Epithelial cell of esophagus (primary cell): ENCODE measurements around the gene FAM50B.

Experiments
- DNase-seq: peaks from one replicate; pipeline ENCODE4 v3.0.0; 2010; ENCODE audit warnings: low read depth
- H3K4me3 ChIP-seq: 2 replicates; pipeline ENCODE4 v1.5.1; 2011; ENCODE audit warnings: mild to moderate bottlenecking, low read length, control low read depth
- CTCF ChIP-seq: IDR thresholded peaks from 2 replicates; pipeline ENCODE4 v1.5.1; 2011; ENCODE audit warnings: low read depth, mild to moderate bottlenecking, low read length, control low read depth, inconsistent platforms; ENCODE audit not compliant: insufficient read depth; ENCODE audit errors: missing control alignments

The FAM50B gene

GRCh38 chr6:3812596-3812995, 36.6 kb upstream of the FAM50B start:
- no peak overlapping the region for H3K4me3 ChIP-seq
- TF ChIP-seq CTCF = no peak
- DNase-seq = no peak

DNA sequence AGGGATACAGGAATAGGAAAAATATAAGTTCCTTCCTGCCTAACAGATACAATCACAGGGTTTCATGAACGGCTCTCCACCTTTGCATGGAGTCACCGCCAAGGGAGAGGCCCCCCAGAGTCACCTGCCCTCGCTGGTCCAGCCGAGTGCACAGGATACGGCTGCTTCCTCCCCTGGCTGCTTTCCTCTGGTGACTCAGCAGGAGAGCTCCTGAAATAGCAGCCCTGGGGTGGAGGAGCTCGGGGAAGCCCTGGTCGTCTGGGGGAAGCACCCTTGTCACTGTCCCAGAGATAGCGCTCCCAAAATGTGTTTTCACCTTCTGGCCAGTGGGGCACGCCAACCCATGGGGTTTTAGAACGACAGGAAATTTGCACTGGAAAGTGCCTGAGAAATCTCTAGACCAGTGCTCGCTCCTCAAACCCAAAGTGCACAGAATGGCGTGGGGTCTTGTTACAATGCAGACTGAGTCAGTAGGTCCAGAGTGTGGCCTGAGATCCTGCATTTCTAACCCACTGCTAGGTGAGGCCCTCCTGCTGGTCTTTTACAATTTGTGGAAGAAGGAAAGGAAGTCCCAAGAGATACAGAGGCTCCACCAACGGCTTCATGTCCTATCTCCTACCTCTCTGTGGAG, 35.9 kb upstream of the FAM50B start:
- H3K4me3 ChIP-seq = no peak overlapping the region
- DNase-seq = peak; percentile 63
- no peak for TF ChIP-seq CTCF

GRCh38 chr6:3813918-3814317, 35.3 kb upstream of the FAM50B start:
- no peak for DNase-seq
- no peak for TF ChIP-seq CTCF
- no peak overlapping the region for H3K4me3 ChIP-seq

DNA sequence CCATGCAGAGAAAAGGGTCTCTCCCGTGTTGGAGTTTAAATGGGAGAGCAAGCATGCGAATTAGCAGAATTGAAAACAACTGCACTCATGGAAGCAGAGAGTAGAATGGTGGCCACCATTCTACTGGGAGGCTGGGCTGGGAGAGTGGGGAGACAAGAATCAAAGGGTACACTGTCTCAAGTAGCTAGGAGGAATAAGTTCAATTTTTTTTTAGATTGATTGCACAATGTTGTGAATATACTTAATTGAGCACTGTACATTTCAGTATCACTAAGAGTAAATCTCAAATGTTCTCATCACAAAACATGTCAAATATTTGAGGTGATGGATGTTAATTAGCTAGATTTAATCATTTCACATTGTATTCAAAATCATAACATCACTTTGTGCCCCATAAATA, 34.6 kb upstream of the FAM50B start:
- no peak overlapping the region for H3K4me3 ChIP-seq
- DNase-seq = no peak

DNA sequence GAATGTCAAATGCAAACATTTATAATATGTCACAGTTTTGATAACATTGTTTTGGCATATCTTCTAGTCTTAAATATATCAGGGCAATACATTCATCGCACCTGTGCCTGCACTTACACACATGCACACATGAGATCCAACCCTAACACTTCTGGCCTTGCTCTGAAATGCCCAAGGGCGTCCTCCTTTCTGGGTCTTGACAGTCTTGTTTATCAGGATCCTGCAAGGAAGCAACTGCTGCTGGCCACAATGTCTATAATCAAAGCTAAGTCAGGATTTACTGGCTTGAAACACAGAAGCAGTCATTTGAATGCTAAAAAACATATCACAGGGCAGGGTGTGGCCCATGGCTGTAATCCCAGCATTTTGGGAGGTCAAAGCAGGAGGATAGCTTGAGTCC, 32.9 kb upstream of the FAM50B start:
- H3K4me3 ChIP-seq = no peak overlapping the region
- no peak for TF ChIP-seq CTCF
- peak; percentile 57 for DNase-seq

More for the DNA sequence above, 34.6 kb upstream of the FAM50B start:
- no peak for TF ChIP-seq CTCF

DNA sequence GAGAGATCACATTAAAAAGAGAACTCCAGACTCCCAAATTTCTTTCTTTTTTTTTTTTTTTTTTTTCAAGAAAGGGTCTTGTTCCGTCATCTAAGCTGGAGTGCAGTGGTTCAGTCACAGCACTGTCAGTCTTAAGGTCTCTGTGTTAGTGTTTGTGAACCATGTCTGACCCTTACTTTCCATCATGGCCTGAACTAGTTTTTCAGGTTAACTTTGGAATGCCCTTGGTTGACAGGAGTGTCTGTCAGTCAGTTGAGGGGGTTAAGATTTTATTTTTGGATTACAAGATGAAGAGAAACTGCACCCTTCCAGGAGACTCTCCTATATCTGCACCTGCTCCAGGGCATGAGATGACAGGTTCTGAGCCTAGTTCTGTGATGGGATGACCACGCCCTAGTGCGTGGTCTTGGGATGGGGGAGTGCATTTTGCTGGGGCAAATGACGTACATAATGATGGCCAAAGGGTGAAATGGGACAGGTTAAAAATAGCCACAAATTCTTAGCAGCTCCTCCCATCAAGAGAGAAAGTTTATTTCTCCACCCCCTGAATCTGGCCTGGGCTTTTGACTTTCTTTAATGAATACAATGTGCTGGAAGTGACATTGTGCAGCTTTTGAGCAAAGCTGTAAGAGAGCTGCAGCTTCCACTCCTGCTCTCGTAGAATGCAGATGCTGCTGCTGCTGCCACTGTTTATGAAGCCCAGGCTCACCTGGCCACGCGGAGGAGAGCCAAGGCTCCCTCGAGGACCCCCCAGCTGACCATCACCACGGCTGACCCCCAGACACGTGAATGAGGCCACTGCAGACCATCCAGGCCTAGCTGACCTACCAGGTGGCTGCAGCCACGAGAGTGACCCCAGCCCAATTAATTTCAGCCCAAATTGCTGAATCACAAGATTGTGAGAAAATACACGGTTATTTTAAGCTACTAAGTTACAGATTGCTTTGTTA, 29.7 kb upstream of the FAM50B start:
- H3K4me3 ChIP-seq = no peak overlapping the region
- no peak for TF ChIP-seq CTCF
- no peak for DNase-seq
